ENCODE results near the gene CBL. TPM values are rescaled to one million over a fixed set of nuclear protein-coding genes. Genes with fewer than 3 reads are reported as not detected.

Gene CBL
- total RNA-seq, 2 experiments from 2014 or later: 26.3 to 26.9 TPM

DNA sequence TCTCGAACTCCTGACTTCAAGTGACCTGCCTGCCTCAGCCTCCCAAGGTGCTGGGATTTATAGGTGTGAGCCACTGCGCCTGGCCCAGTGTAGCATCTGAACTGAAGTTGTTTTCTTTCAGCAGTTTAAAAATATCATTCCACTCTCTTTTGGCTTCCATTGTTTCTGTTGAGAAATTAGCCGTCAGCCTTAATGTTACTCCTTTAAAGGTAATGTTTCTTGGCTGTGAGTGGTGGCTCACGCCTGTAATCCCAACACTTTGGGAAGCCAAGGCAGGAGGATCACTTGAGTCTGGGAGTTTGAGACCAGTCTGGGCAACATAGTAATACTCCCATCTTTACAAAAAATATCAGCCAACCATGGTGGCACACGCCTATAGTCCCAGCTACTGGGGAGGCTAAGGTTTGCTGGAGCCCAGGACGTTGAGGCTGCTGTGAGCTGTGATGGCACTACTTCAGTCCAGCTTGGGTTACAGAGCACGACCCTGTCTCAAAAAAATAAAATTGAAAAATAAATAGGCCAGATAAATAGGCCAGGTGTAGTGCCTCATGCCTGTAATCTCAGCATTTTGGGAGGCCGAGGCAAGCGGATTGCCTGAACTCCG is 84.9 kb downstream of the CBL start:
- ChIA-PET CTCF (no interaction called here), POLR2A (no interaction called here)

- CTCF ChIA-PET: interaction anchor here (1.7 to 1.8 kb wide), 2 partner anchors 9 to 10 kb away, joined by 4 read pairs; no protein-coding TSS in a partner anchor
- POLR2A ChIA-PET: no interaction called here
These were observed 87.3 kb downstream of the CBL start for GRCh38 chr11:119293461-119293860.

DNA sequence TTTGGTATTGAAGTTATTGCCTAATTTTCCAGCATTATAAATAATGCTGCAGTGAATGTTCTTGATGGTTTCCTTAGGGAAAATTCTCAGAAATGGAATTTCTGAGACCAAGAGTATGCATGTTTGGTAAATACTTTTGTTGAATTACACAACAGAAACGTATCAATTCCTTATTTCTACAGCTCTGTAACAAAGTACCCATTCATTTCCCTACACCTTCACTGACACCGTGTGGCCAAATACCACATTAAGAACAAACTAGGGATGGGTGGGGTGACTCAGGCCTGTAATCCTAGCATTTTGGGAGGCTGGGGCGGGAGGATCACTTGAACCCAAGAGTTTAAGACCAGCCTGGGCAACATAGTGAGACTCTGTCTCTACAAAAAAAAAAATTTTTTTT is 89.0 kb downstream of the CBL start:
- ChIA-PET POLR2A (no interaction called here), CTCF (interaction anchor here (1.8 kb wide), 1 partner anchor 9 kb away, joined by 4 read pairs; no protein-coding TSS in a partner anchor)

DNA sequence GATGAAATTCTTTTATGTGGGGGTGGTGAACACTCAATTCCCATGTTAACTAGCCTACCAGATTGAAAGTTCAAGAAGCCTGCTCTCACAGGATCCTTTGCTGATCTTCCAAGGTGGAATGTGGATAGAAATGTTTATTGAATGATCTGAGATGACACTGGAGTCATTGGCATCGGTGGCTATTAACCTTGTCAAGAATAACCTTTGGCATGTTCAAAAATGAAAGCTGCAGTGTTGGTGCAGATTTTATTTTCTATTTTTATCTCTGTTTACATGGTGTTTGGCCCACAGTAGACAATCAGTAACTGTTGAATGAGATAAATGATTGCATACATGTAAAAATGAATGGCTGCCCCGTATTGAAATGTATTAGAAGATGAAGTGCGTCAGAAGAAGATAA is 91.8 kb downstream of the CBL start:
- POLR2A ChIA-PET: interaction anchor here (0.8 kb wide), 1 partner anchor 214 kb away, joined by 3 read pairs; no protein-coding TSS in a partner anchor
- CTCF ChIA-PET: interaction anchor here (0.7 kb wide), 1 partner anchor 101 kb away, joined by 3 read pairs; no protein-coding TSS in a partner anchor

GRCh38 chr11:119298726-119299125 is 92.6 kb downstream of the CBL start:
- CTCF ChIA-PET: no interaction called here
- POLR2A ChIA-PET: no interaction called here

DNA sequence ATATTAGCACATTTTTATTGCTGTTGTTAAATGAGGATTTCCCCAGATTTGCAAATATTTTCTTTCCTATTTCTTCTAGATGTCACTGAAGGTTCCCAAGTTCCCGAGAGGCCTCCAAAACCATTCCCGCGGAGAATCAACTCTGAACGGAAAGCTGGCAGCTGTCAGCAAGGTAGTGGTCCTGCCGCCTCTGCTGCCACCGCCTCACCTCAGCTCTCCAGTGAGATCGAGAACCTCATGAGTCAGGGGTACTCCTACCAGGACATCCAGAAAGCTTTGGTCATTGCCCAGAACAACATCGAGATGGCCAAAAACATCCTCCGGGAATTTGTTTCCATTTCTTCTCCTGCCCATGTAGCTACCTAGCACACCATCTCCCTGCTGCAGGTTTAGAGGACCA is 93.3 kb downstream of the CBL start:
- ChIA-PET CTCF (interaction anchor here (2.4 kb wide), 1 partner anchor 14 kb away, joined by 7 read pairs; no protein-coding TSS in a partner anchor), POLR2A (no interaction called here)

DNA sequence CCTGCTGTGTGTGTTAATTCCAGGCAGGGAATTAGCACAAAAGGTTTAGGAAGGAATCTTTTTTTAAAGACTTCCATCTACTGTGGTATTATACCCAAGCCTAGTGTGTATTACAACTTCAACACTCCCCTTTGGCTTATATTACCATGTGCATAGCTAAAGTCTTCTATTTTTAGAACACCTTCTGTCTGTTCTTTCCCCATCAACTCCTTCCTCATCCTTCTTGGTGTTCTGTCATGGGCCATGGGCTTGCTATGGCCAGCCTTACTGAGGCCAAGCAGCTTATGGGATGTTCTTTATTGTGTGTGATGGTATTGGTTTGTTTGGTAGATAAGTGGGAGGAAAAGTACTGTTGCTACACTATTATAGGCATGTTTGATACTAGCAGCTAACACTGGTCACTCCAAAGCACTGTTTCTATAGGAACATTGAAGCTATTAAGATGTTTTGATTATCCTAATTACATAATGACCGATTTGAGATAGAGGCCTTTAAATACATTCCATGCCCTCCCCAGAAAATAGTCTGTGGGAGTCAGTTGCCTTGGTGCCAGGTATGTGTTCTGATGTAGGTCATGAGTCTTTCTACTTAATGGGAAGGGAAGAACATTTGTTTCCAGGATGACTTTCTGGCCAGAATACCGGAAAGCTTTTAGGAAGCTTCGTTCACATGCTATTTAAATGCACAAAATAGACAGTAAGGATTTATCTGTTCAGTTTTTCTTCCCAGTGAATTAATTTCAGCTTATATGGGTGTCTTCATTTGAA is 94.2 kb downstream of the CBL start:
- ChIA-PET CTCF (interaction anchor here (2.4 kb wide), 1 partner anchor 15 kb away, joined by 7 read pairs; no protein-coding TSS in a partner anchor), POLR2A (no interaction called here)

GRCh38 chr11:119303227-119303718 is 97.1 kb downstream of the CBL start:
- CTCF ChIA-PET: interaction anchor here (1.1 to 1.8 kb wide), 2 partner anchors 9 to 20 kb away, joined by 3 to 4 read pairs; no protein-coding TSS in a partner anchor
- POLR2A ChIA-PET: no interaction called here

DNA sequence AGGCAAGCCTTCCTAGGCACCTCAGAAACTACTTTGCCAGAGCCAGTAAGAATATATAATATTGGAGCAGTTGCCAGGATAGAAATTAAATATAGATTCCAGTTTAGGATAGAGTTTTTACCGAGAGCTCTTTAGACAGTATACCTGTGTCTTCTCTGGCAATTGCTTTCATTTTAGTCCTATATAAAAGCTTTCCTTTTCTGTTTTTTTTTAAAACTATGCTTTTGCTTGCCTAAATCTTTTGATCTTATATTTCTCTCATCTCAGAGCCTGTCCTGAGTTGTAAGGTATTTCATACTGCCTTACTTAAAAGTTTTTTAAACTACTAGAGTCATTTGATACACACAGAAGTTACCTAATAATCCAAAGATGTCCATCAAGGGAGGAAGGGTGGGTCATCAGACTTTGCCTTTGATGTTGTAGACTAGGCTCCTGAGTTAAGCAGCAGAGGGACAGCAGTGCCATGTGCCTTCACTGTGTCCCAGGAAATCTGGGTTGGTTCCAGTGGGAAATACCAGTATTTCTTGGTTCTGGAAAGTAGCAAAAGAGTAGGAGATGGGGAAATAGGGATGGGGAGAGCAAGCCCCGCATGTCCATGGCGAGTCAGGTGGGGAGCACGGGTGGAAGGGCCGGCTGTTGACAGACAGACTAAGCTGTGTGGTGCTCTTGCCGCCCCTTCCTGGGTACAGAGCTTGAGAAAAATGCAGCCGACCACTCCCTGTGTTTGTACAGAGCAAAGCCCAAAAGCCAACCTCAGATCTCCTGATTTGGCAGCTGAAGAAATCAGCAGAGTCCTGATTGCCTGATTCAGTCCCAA is 99.6 kb downstream of the CBL start:
- ChIA-PET POLR2A (no interaction called here), CTCF (interaction anchor here (1.1 to 1.7 kb wide), 2 partner anchors 16 to 18 kb away, joined by 4 read pairs; no protein-coding TSS in a partner anchor)

DNA sequence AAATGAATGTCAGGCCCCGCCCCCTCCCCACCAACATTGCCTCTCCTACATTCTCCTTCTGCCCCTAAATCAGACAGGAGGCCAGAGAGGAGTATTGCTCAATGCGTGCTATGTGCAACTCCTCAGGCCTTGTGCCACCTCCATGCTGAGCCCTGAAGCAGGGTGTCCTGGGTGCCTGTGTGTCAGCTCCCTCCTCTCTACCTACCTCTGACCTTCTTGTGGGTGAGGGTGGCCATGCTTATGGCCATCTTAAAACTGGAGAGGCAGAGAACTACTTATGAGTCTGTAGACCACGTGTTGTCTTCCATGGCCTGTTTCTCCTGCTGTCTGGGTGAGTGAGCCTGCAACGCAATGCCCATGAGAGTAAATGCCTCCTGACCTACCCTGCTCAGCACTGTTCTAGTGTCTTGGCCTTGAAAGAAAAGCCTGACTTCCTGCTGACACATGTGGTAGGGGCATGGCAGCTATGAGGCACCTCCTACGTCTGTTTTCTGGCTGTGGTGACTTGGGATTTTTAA is 100.3 kb downstream of the CBL start:
- ChIA-PET POLR2A (interaction anchor here (0.7 kb wide), 2 partner anchors 191 to 217 kb away, joined by 3 to 5 read pairs; no protein-coding TSS in a partner anchor), CTCF (interaction anchor here (1.1 to 1.7 kb wide), 2 partner anchors 15 to 18 kb away, joined by 4 read pairs; no protein-coding TSS in a partner anchor)

- ChIA-PET POLR2A (no interaction called here), CTCF (interaction anchor here (0.6 to 1.7 kb wide), 3 partner anchors 15 to 24 kb away, joined by 4 to 5 read pairs (median 4); no protein-coding TSS in a partner anchor)
These were observed 101.1 kb downstream of the CBL start for GRCh38 chr11:119307219-119307618.

- POLR2A ChIA-PET: interaction anchor here (0.5 kb wide), 1 partner anchor 695 kb away, joined by 3 read pairs; no protein-coding TSS in a partner anchor
- CTCF ChIA-PET: interaction anchor here (0.6 to 1.1 kb wide), 3 partner anchors 15 to 111 kb away, joined by 4 to 5 read pairs (median 5); no protein-coding TSS in a partner anchor
These were observed 101.8 kb downstream of the CBL start for GRCh38 chr11:119307974-119308373.

DNA sequence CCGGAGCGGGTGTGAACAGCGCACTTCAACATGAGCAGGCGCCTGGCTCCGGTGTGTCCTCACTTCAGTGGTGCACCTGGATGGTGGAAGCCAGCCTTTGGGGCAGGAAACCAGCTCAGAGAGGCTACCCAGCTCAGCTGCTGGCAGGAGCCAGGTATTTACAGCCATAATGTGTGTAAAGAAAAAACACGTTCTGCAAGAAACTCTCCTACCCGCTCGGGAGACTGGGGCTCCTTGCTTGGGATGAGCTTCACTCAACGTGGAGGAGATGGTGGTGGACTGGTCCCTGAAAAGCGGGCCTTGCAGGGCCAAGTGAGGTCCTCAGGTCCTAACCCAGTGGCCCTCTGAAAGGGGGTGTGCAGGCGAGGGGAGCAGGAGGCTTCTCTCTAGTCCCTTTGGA is 103.3 kb downstream of the CBL start:
- POLR2A ChIA-PET: interaction anchor here (1.1 kb wide), 1 partner anchor 140 kb away, joined by 3 read pairs; no protein-coding TSS in a partner anchor
- CTCF ChIA-PET: interaction anchor here (1.2 to 1.7 kb wide), 2 partner anchors 12 to 15 kb away, joined by 3 read pairs; no protein-coding TSS in a partner anchor

- CTCF ChIA-PET: interaction anchor here (1.2 to 1.7 kb wide), 3 partner anchors 11 to 25 kb away, joined by 3 read pairs; no protein-coding TSS in a partner anchor
These were observed 104.0 kb downstream of the CBL start for GRCh38 chr11:119309953-119310681.

GRCh38 chr11:119310682-119311052 is 104.5 kb downstream of the CBL start:
- ChIA-PET POLR2A (no interaction called here), CTCF (interaction anchor here (1.2 kb wide), 2 partner anchors 12 to 26 kb away, joined by 3 read pairs; no protein-coding TSS in a partner anchor)

More at GRCh38 chr11:119309953-119310681, 104.0 kb downstream of the CBL start:
- POLR2A ChIA-PET: no interaction called here

- CTCF ChIA-PET: interaction anchor here (1.0 to 2.1 kb wide), 4 partner anchors 9 to 109 kb away, joined by 3 to 7 read pairs (median 4); partner anchors contain the start of gene CBL
These were observed 108.6 kb downstream of the CBL start for GRCh38 chr11:119314726-119315125.

DNA sequence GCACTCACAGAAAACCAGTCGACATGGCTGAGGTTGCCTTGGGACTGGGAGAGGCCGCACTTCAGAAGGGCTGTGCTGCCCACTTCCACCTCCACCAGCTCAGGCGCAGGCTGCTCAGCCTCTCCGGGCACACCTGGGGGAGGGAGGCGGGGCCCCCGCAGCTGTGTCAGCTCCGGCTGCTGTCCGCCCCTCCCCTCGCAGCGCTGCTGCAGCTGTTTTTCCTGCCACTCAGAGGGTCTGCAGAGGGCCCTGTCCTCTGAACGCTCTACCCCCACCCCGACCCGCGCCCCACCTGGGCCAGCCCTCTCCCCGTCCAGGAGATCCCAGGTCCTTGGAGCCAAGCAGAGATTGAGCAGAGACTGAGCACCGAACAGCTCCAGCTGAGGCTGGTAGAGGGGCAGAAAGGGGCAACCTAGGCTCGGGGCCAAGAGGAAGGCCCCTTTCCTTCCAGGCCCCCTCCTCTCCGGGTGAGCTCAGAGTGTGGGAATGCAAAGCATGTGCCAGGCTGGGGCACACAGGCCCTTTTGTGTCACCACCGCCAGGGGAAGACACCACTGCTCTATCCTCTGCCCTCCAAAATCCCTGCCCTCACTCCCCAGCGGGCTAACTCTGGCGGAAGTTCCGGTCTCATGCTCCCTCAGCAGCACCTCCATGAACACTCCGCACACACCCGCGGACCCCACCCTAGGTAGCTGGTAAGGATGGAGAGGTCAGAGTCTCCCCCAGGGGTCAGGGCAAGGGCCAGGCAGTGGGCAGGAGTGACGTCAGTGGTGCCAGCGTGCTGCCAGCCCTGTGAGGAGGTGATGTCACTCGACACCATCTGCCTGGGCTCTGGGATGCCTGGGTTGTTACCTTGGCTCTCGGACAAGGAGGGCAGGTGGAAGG is 109.2 kb downstream of the CBL start:
- POLR2A ChIA-PET: interaction anchor here (0.6 to 1.2 kb wide), 2 partner anchors 52 to 368 kb away, joined by 3 to 5 read pairs; no protein-coding TSS in a partner anchor
- CTCF ChIA-PET: interaction anchor here (0.9 to 2.1 kb wide), 5 partner anchors 9 to 109 kb away, joined by 3 to 7 read pairs (median 4); partner anchors contain the start of gene CBL

More at GRCh38 chr11:119314726-119315125, 108.6 kb downstream of the CBL start:
- POLR2A ChIA-PET: no interaction called here
